Measurements from ENCODE around the gene PPM1A. TPM values are rescaled to one million over a fixed set of nuclear protein-coding genes. Genes with fewer than 3 reads are reported as not detected.

The PPM1A gene
- total RNA-seq, 1 donor from 2014 or later = 38.0 TPM

- H3K4me3 Mint-ChIP-seq (ENCODE audit: unreplicated experiment) = no peak overlapping the region
- TF ChIP-seq, protein P1, sequence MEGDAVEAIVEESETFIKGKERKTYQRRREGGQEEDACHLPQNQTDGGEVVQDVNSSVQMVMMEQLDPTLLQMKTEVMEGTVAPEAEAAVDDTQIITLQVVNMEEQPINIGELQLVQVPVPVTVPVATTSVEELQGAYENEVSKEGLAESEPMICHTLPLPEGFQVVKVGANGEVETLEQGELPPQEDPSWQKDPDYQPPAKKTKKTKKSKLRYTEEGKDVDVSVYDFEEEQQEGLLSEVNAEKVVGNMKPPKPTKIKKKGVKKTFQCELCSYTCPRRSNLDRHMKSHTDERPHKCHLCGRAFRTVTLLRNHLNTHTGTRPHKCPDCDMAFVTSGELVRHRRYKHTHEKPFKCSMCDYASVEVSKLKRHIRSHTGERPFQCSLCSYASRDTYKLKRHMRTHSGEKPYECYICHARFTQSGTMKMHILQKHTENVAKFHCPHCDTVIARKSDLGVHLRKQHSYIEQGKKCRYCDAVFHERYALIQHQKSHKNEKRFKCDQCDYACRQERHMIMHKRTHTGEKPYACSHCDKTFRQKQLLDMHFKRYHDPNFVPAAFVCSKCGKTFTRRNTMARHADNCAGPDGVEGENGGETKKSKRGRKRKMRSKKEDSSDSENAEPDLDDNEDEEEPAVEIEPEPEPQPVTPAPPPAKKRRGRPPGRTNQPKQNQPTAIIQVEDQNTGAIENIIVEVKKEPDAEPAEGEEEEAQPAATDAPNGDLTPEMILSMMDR (IDR thresholded peaks at IDR 0.05; ENCODE audit: unreplicated experiment) = no peak
- H3K9me3 Mint-ChIP-seq (ENCODE audit: unreplicated experiment) = no peaks in the 10 kb centered on the region
These were observed 33.3 kb upstream of the PPM1A start for GRCh38 chr14:60215520-60216420.

GRCh38 chr14:60217713-60218112, 31.3 kb upstream of the PPM1A start:
- TF ChIP-seq, protein P1 (IDR thresholded peaks at IDR 0.05; ENCODE audit: unreplicated experiment) = no peak
- Mint-ChIP-seq H3K27ac (ENCODE audit: unreplicated experiment) (no peak overlapping the region), H3K4me3 (ENCODE audit: unreplicated experiment) (no peak overlapping the region), H3K27me3 (ENCODE audit: unreplicated experiment) (peaks cover 6% of the 10 kb centered on the region), H3K9me3 (ENCODE audit: unreplicated experiment) (no peaks in the 10 kb centered on the region), H3K36me3 (ENCODE audit: low read depth, unreplicated experiment) (no peaks in the 10 kb centered on the region), H3K4me1 (ENCODE audit: unreplicated experiment) (no peaks in the 10 kb centered on the region)
- no peak for DNase-seq (ENCODE audit: low spot score)

More at GRCh38 chr14:60215520-60216420, 33.3 kb upstream of the PPM1A start:
- Mint-ChIP-seq H3K4me1 (ENCODE audit: unreplicated experiment) (no peaks in the 10 kb centered on the region), H3K36me3 (ENCODE audit: low read depth, unreplicated experiment) (no peaks in the 10 kb centered on the region), H3K27me3 (ENCODE audit: unreplicated experiment) (peaks cover 6% of the 10 kb centered on the region), H3K27ac (ENCODE audit: unreplicated experiment) (no peak overlapping the region)
- no peak for DNase-seq (ENCODE audit: low spot score)

DNA sequence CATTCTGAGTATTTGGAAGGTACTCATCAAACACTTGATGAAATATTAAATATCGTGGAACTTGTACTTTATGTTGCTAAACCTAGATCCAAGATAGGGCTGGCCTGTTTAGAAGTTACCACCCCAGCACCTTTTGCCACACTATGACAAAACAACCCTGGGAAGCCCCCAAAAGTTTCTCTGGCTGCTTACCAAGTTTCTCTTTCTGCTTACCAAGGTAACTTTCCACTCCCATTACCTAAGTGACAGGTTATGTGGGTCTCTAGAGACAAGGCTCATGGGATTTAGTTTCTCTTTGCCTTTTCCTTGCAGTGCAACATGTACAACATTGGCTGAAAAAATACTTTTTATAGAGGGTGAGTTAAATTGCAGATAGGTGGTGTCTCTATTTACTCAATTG, 28.9 kb upstream of the PPM1A start:
- TF ChIP-seq, protein P1 (IDR thresholded peaks at IDR 0.05; ENCODE audit: unreplicated experiment) = no peak
- Mint-ChIP-seq H3K27me3 (ENCODE audit: unreplicated experiment) (no peaks in the 10 kb centered on the region), H3K4me3 (ENCODE audit: unreplicated experiment) (no peak overlapping the region)

GRCh38 chr14:60220917-60221316, 28.1 kb upstream of the PPM1A start:
- no peaks in the 10 kb centered on the region for H3K4me1 Mint-ChIP-seq (ENCODE audit: unreplicated experiment)
- peaks cover 2% of the 10 kb centered on the region for H3K27me3 Mint-ChIP-seq (ENCODE audit: unreplicated experiment)
- no peaks in the 10 kb centered on the region for H3K36me3 Mint-ChIP-seq (ENCODE audit: low read depth, unreplicated experiment)
- no peak overlapping the region for H3K27ac Mint-ChIP-seq (ENCODE audit: unreplicated experiment)
- H3K4me3 Mint-ChIP-seq (ENCODE audit: unreplicated experiment) = no peak overlapping the region
- no peaks in the 10 kb centered on the region for H3K9me3 Mint-ChIP-seq (ENCODE audit: unreplicated experiment)
- TF ChIP-seq, protein P1 (IDR thresholded peaks at IDR 0.05; ENCODE audit: unreplicated experiment) = no peak
- no peak for DNase-seq (ENCODE audit: low spot score)

More for the DNA sequence above, 28.9 kb upstream of the PPM1A start:
- no peaks in the 10 kb centered on the region for H3K4me1 Mint-ChIP-seq (ENCODE audit: unreplicated experiment)
- DNase-seq (ENCODE audit: low spot score) = no peak
- no peak overlapping the region for H3K27ac Mint-ChIP-seq (ENCODE audit: unreplicated experiment)
- H3K9me3 Mint-ChIP-seq (ENCODE audit: unreplicated experiment) = no peaks in the 10 kb centered on the region
- no peaks in the 10 kb centered on the region for H3K36me3 Mint-ChIP-seq (ENCODE audit: low read depth, unreplicated experiment)

GRCh38 chr14:60221457-60221856, 27.6 kb upstream of the PPM1A start:
- Mint-ChIP-seq H3K27ac (ENCODE audit: unreplicated experiment) (no peak overlapping the region), H3K27me3 (ENCODE audit: unreplicated experiment) (peaks cover 2% of the 10 kb centered on the region), H3K36me3 (ENCODE audit: low read depth, unreplicated experiment) (no peaks in the 10 kb centered on the region), H3K9me3 (ENCODE audit: unreplicated experiment) (no peaks in the 10 kb centered on the region), H3K4me1 (ENCODE audit: unreplicated experiment) (no peaks in the 10 kb centered on the region), H3K4me3 (ENCODE audit: unreplicated experiment) (no peak overlapping the region)
- no peak for DNase-seq (ENCODE audit: low spot score)
- TF ChIP-seq, protein P1 (IDR thresholded peaks at IDR 0.05; ENCODE audit: unreplicated experiment) = no peak
